H9 (cell line): ENCODE results near the gene TMOD3. TPM values are rescaled to one million over a fixed set of nuclear protein-coding genes. Genes with fewer than 3 reads are reported as not detected.

Experiments used
- DNase-seq: peaks from one replicate; pipeline ENCODE4 v3.0.0-alpha.2; 2017
- H2AFZ ChIP-seq: one replicate; pipeline ENCODE4 v1.6.1; 2013; ENCODE audit warnings: mild to moderate bottlenecking, low read length, control low read depth, moderate library complexity
- H2AK5ac ChIP-seq: 2 replicates; pipeline ENCODE4 v1.6.1; 2013; ENCODE audit warnings: low read length, control low read depth, mixed read lengths; ENCODE audit not compliant: insufficient read length
- H2BK120ac ChIP-seq: one replicate; pipeline ENCODE4 v1.6.1; 2013; ENCODE audit warnings: low read depth, mild to moderate bottlenecking, low read length, control low read depth, inconsistent platforms; ENCODE audit not compliant: poor library complexity, severe bottlenecking
- H2BK12ac ChIP-seq: 2 replicates; pipeline ENCODE4 v1.6.1; 2013; ENCODE audit warnings: low read length, control low read depth, mixed read lengths, low read depth; ENCODE audit not compliant: insufficient read length
- H2BK15ac ChIP-seq: 2 replicates; pipeline ENCODE4 v1.6.1; 2013; ENCODE audit warnings: low read depth, low read length, control low read depth
- H2BK20ac ChIP-seq: one replicate; pipeline ENCODE4 v1.6.1; 2013; ENCODE audit warnings: low read depth, mild to moderate bottlenecking, low read length, control low read depth, inconsistent platforms; ENCODE audit not compliant: poor library complexity, severe bottlenecking
- H2BK5ac ChIP-seq: 2 replicates; pipeline ENCODE4 v1.6.1; 2013; ENCODE audit warnings: low read length, control low read depth, mixed read lengths; ENCODE audit not compliant: insufficient read length
- H3K14ac ChIP-seq: 2 replicates; pipeline ENCODE4 v1.6.1; 2013; ENCODE audit warnings: low read length, control low read depth; ENCODE audit not compliant: insufficient read depth
- H3K18ac ChIP-seq: 2 replicates; pipeline ENCODE4 v1.6.1; 2013; ENCODE audit warnings: low read depth, mild to moderate bottlenecking, mixed read lengths, low read length, control low read depth; ENCODE audit not compliant: insufficient read length
- H3K23ac ChIP-seq: 2 replicates; pipeline ENCODE4 v1.6.1; 2013; ENCODE audit warnings: low read length, control low read depth, mixed read lengths, low read depth; ENCODE audit not compliant: insufficient read length
- H3K23me2 ChIP-seq: 2 replicates; pipeline ENCODE4 v1.6.1; 2013; ENCODE audit warnings: low read depth, mild to moderate bottlenecking, mixed read lengths, low read length, control low read depth; ENCODE audit not compliant: insufficient read length, poor library complexity, severe bottlenecking
- H3K27ac ChIP-seq: 2 replicates; pipeline ENCODE4 v1.5.1; 2013; ENCODE audit warnings: low read length, control low read depth, mixed read lengths, low read depth; ENCODE audit not compliant: insufficient read length
- H3K27me3 ChIP-seq: 2 replicates; pipeline ENCODE4 v1.6.1; 2013; ENCODE audit warnings: low read length, control low read depth, inconsistent platforms; ENCODE audit not compliant: insufficient read depth
- H3K4ac ChIP-seq: 2 replicates; pipeline ENCODE4 v1.6.1; 2013; ENCODE audit warnings: low read depth, mild to moderate bottlenecking, control low read depth, inconsistent platforms, low read length, moderate library complexity
- H3K4me1 ChIP-seq: 2 replicates; pipeline ENCODE4 v1.6.1; 2013; ENCODE audit warnings: low read length, control low read depth, inconsistent platforms; ENCODE audit not compliant: insufficient read depth
- H3K4me2 ChIP-seq: 2 replicates; pipeline ENCODE4 v1.6.1; 2013; ENCODE audit warnings: low read length, control low read depth, mixed read lengths; ENCODE audit not compliant: insufficient read length, insufficient read depth
- H3K56ac ChIP-seq: 2 replicates; pipeline ENCODE4 v1.6.1; 2013; ENCODE audit warnings: low read depth, mild to moderate bottlenecking, mixed read lengths, low read length, control low read depth; ENCODE audit not compliant: insufficient read length
- H3K79me1 ChIP-seq: 2 replicates; pipeline ENCODE4 v1.6.1; 2013; ENCODE audit warnings: low read depth, mild to moderate bottlenecking, moderate library complexity, low read length, control low read depth, inconsistent platforms; ENCODE audit not compliant: insufficient read depth, poor library complexity, severe bottlenecking
- H3K79me2 ChIP-seq: 2 replicates; pipeline ENCODE4 v1.6.1; 2013; ENCODE audit warnings: low read length, control low read depth, inconsistent platforms; ENCODE audit not compliant: insufficient read depth
- H3K9ac ChIP-seq: 2 replicates; pipeline ENCODE4 v1.6.1; 2013; ENCODE audit warnings: low read length, control low read depth, mixed read lengths; ENCODE audit not compliant: insufficient read length; ENCODE audit errors: extremely low read depth
- H3K9me3 ChIP-seq: one replicate; pipeline ENCODE4 v1.6.1; 2013; ENCODE audit warnings: low read depth, low read length, inconsistent platforms; ENCODE audit not compliant: control insufficient read depth
- H3T11ph ChIP-seq: one replicate; pipeline ENCODE4 v1.6.1; 2013; ENCODE audit warnings: mild to moderate bottlenecking, low read length, control low read depth, inconsistent platforms
- H4K20me1 ChIP-seq: one replicate; pipeline ENCODE4 v1.6.1; 2013; ENCODE audit not compliant: control insufficient read depth, insufficient read length, insufficient read depth
- H4K5ac ChIP-seq: 2 replicates; pipeline ENCODE4 v1.6.1; 2013; ENCODE audit warnings: low read depth, mild to moderate bottlenecking, mixed read lengths, low read length, control low read depth; ENCODE audit not compliant: insufficient read length
- H4K8ac ChIP-seq: replicated peaks from 2 replicates; pipeline ENCODE4 v1.6.1; 2013; ENCODE audit warnings: low read length, control low read depth, mixed read lengths, low read depth; ENCODE audit not compliant: insufficient read length
- H4K91ac ChIP-seq: 2 replicates; pipeline ENCODE4 v1.6.1; 2013; ENCODE audit warnings: low read depth, mild to moderate bottlenecking, moderate library complexity, mixed read lengths, low read length, control low read depth; ENCODE audit not compliant: insufficient read length
- H3K27ac Mint-ChIP-seq, 3 experiments: 2 replicates in 2 of 3; 3 replicates in 1 of 3; pipeline ENCODE4 v1.8.0; 2020 to 2021; ENCODE audit warnings: mixed read lengths in 3 of 3, mild to moderate bottlenecking in 1 of 3, moderate library complexity in 1 of 3
- H3K27me3 Mint-ChIP-seq: 2 replicates; pipeline ENCODE4 v1.8.0; 2021; ENCODE audit warnings: low read depth, mild to moderate bottlenecking, moderate library complexity, mixed read lengths
- H3K36me3 Mint-ChIP-seq, 3 experiments: 2 replicates in 2 of 3; 3 replicates in 1 of 3; pipeline ENCODE4 v1.8.0; 2020 to 2021; ENCODE audit warnings: low read depth in 3 of 3, mixed read lengths in 3 of 3; ENCODE audit not compliant: insufficient read depth in 1 of 3
- H3K4me1 Mint-ChIP-seq, 2 experiments: 2 replicates each; pipeline ENCODE4 v1.8.0; 2020; ENCODE audit warnings: mixed read lengths in 2 of 2
- H3K4me3 Mint-ChIP-seq, 2 experiments: 2 replicates in 1 of 2; 3 replicates in 1 of 2; pipeline ENCODE4 v1.8.0; 2020 to 2021; ENCODE audit warnings: mild to moderate bottlenecking in 2 of 2, mixed read lengths in 2 of 2, moderate library complexity in 1 of 2
- H3K9me3 Mint-ChIP-seq, 2 experiments: 2 replicates in 1 of 2; 3 replicates in 1 of 2; pipeline ENCODE4 v1.8.0; 2020; ENCODE audit warnings: mild to moderate bottlenecking in 2 of 2, mixed read lengths in 2 of 2, moderate library complexity in 1 of 2
- WGBS: extraction: QIAGEN DNeasy Blood & Tissue Kit; methylation state at CpG from one replicate; pipeline ENCODE4 v1.1.7; 2013; ENCODE audit warnings: missing lambda C conversion rate, low lambda C conversion rate, mixed read lengths; ENCODE audit not compliant: insufficient read length; ENCODE audit errors: extremely low coverage; 5-methylcytosine and 5-hydroxymethylcytosine counted together
- total RNA-seq: library from RNA; stranded (reverse); gene quantifications from 2 replicates; pipeline ENCODE4 v1.2.1, GENCODE V29; 2021
- TF ChIP-seq, protein P1 (sequence below): fragments of 200-600 bp; sonication (generic); conservative IDR thresholded peaks from 3 replicates; pipeline ENCODE4 v1.8.0; 2021; ENCODE audit warnings: antibody characterized with exemption, mild to moderate bottlenecking

The TMOD3 gene
- total RNA-seq, 1 experiment from 2014 or later, result 24.7 TPM

- H3K4me1 ChIP-seq, result no peaks in the 10 kb centered on the region
- peaks cover 11 to 35% (median 30%) of the 10 kb centered on the region in 3 experiments; a peak in 5 of 7 replicates for H3K36me3 Mint-ChIP-seq
- no peak overlapping the region for H2BK120ac ChIP-seq
- no peak for DNase-seq
- no peak overlapping the region for H3K23ac ChIP-seq
- H3K27me3 ChIP-seq, result no peaks in the 10 kb centered on the region
- no peak overlapping the region for H3K4me2 ChIP-seq
- no peak overlapping the region for H4K5ac ChIP-seq
- H2BK12ac ChIP-seq, result no peak overlapping the region
- WGBS, result no CpG with 5 or more reads among the region's 3 CpGs
- no peaks in the 10 kb centered on the region for H3K79me1 ChIP-seq
- TF ChIP-seq, protein P1, sequence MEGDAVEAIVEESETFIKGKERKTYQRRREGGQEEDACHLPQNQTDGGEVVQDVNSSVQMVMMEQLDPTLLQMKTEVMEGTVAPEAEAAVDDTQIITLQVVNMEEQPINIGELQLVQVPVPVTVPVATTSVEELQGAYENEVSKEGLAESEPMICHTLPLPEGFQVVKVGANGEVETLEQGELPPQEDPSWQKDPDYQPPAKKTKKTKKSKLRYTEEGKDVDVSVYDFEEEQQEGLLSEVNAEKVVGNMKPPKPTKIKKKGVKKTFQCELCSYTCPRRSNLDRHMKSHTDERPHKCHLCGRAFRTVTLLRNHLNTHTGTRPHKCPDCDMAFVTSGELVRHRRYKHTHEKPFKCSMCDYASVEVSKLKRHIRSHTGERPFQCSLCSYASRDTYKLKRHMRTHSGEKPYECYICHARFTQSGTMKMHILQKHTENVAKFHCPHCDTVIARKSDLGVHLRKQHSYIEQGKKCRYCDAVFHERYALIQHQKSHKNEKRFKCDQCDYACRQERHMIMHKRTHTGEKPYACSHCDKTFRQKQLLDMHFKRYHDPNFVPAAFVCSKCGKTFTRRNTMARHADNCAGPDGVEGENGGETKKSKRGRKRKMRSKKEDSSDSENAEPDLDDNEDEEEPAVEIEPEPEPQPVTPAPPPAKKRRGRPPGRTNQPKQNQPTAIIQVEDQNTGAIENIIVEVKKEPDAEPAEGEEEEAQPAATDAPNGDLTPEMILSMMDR, result no peak
- no peaks in the 10 kb centered on the region for H3K9me3 ChIP-seq
- H2AFZ ChIP-seq, result no peak overlapping the region
- H3K56ac ChIP-seq, result no peak overlapping the region
- no peak overlapping the region for H3K18ac ChIP-seq
- no peak overlapping the region for H2BK5ac ChIP-seq
- H4K20me1 ChIP-seq, result no peaks in the 10 kb centered on the region
- H2BK15ac ChIP-seq, result no peak overlapping the region
- H3K9me3 Mint-ChIP-seq, result no peaks in the 10 kb centered on the region
- no peak overlapping the region for H4K91ac ChIP-seq
- no peaks in the 10 kb centered on the region for H3K79me2 ChIP-seq
- H3K23me2 ChIP-seq, result no peaks in the 10 kb centered on the region
- H3K14ac ChIP-seq, result no peak overlapping the region
- no peaks in the 10 kb centered on the region for H3K27me3 Mint-ChIP-seq
- H3K27ac Mint-ChIP-seq, result peak overlapping the region in 1 of 3 experiments; percentile 18; a peak in 2 of 7 replicates
- no peak overlapping the region for H3K9ac ChIP-seq
- no peak overlapping the region for H4K8ac ChIP-seq
- no peak overlapping the region for H2AK5ac ChIP-seq
- H2BK20ac ChIP-seq, result no peak overlapping the region
- H3K4ac ChIP-seq, result no peak overlapping the region
- no peak overlapping the region for H3K27ac ChIP-seq
- peaks cover 0 to 10% of the 10 kb centered on the region in 2 experiments; a peak in 1 of 4 replicates for H3K4me1 Mint-ChIP-seq
- H3T11ph ChIP-seq, result no peak overlapping the region
- no peak overlapping the region for H3K4me3 Mint-ChIP-seq
These were observed 75.0 kb downstream of the TMOD3 start for GRCh38 chr15:51904421-51904820.
